Endodermal cell (in vitro differentiated cells): ENCODE data around the gene ZNF768. TPM values are rescaled to one million over a fixed set of nuclear protein-coding genes. Genes with fewer than 3 reads are reported as not detected.

ENCODE experiments used
- DNase-seq: peaks from one replicate; pipeline ENCODE4 v3.0.0-alpha.2; 2017
- H3K27ac ChIP-seq: 2 replicates; pipeline ENCODE4 v1.5.1; 2013; ENCODE audit warnings: mild to moderate bottlenecking, low read depth, low read length, moderate library complexity
- H3K27me3 ChIP-seq: 2 replicates; pipeline ENCODE4 v1.6.1; 2013; ENCODE audit warnings: mild to moderate bottlenecking, low read length, moderate library complexity; ENCODE audit not compliant: insufficient read depth, control insufficient read depth, poor library complexity, severe bottlenecking
- H3K36me3 ChIP-seq: 2 replicates; pipeline ENCODE4 v1.7.0; 2013; ENCODE audit warnings: mild to moderate bottlenecking, low read length, moderate library complexity; ENCODE audit not compliant: control insufficient read depth, insufficient read depth
- H3K4me1 ChIP-seq: one replicate; pipeline ENCODE4 v1.7.0; 2013; ENCODE audit warnings: low read length; ENCODE audit not compliant: control insufficient read depth, insufficient read depth
- H3K4me3 ChIP-seq: 2 replicates; pipeline ENCODE4 v1.5.1; 2013; ENCODE audit warnings: mild to moderate bottlenecking, low read length, moderate library complexity
- H3K9ac ChIP-seq: 2 replicates; pipeline ENCODE4 v1.6.1; 2013; ENCODE audit warnings: mild to moderate bottlenecking, low read length, moderate library complexity; ENCODE audit not compliant: poor library complexity, severe bottlenecking; ENCODE audit errors: extremely low read depth
- H3K9me3 ChIP-seq: 2 replicates; pipeline ENCODE4 v1.6.1; 2013; ENCODE audit warnings: mild to moderate bottlenecking, low read length, moderate library complexity; ENCODE audit not compliant: control insufficient read depth
- H3K27ac Mint-ChIP-seq: 2 replicates; pipeline ENCODE4 v1.8.0; 2020; ENCODE audit warnings: mixed read lengths
- H3K27me3 Mint-ChIP-seq: 2 replicates; pipeline ENCODE4 v1.8.0; 2021; ENCODE audit warnings: mild to moderate bottlenecking, mixed read lengths; ENCODE audit not compliant: insufficient read depth
- H3K36me3 Mint-ChIP-seq: 2 replicates; pipeline ENCODE4 v1.8.0; 2020; ENCODE audit warnings: low read depth, mixed read lengths
- H3K4me1 Mint-ChIP-seq: 2 replicates; pipeline ENCODE4 v1.8.0; 2020; ENCODE audit warnings: mixed read lengths
- H3K4me3 Mint-ChIP-seq: 2 replicates; pipeline ENCODE4 v1.8.0; 2020; ENCODE audit warnings: mild to moderate bottlenecking, moderate library complexity, mixed read lengths
- H3K9me3 Mint-ChIP-seq: 2 replicates; pipeline ENCODE4 v1.8.0; 2020; ENCODE audit warnings: mild to moderate bottlenecking, mixed read lengths
- CTCF ChIP-seq: fragments of 200-600 bp; sonication (generic); conservative IDR thresholded peaks from 2 replicates; pipeline ENCODE4 v1.5.0; 2021; ENCODE audit warnings: antibody characterized with exemption, mild to moderate bottlenecking
- WGBS, 2 experiments: methylation state at CpG; one replicate each; pipeline versions ENCODE4 v1.1.5 to v1.1.7; 2013; ENCODE audit warnings: missing lambda C conversion rate in 2 of 2, mixed read lengths in 1 of 2; ENCODE audit not compliant: insufficient coverage in 1 of 2, insufficient read length in 1 of 2; 5-methylcytosine and 5-hydroxymethylcytosine counted together
- total RNA-seq, 2 donors: library from RNA; stranded (reverse); fragmentation: NEBNext Ultra II Directional in 1 of 2; extraction: Animal tissue kit (Norgen Biotek cat#: 25700) in 1 of 2; gene quantifications; 2 replicates in 1 of 2; 3 replicates in 1 of 2; pipeline ENCODE4 v1.2.1, GENCODE V29; 2021

Gene ZNF768
- total RNA-seq, 2 donors from 2014 or later = 47.0 to 59.2 TPM

GRCh38 chr16:30565984-30566383, 39.6 kb upstream of the ZNF768 start:
- no peak for DNase-seq
- no peaks in the 10 kb centered on the region for H3K36me3 ChIP-seq
- H3K4me3 ChIP-seq = no peak overlapping the region
- no peaks in the 10 kb centered on the region for H3K27me3 ChIP-seq
- no peaks in the 10 kb centered on the region for H3K9me3 Mint-ChIP-seq
- no peaks in the 10 kb centered on the region for H3K9me3 ChIP-seq
- H3K4me1 Mint-ChIP-seq = peaks cover 7% of the 10 kb centered on the region
- H3K27ac ChIP-seq = no peak overlapping the region
- H3K36me3 Mint-ChIP-seq = no peaks in the 10 kb centered on the region
- H3K27ac Mint-ChIP-seq = no peak overlapping the region
- 82 to 90% methylated on average over 7 to 8 of the region's 8 CpGs for WGBS, 2 experiments
- H3K9ac ChIP-seq = no peak overlapping the region
- H3K4me1 ChIP-seq = peaks cover 6% of the 10 kb centered on the region
- TF ChIP-seq CTCF = no peak
- no peak overlapping the region for H3K4me3 Mint-ChIP-seq
- H3K27me3 Mint-ChIP-seq = peaks cover 25% of the 10 kb centered on the region

- Mint-ChIP-seq H3K27me3 (peaks cover 27% of the 10 kb centered on the region), H3K27ac (no peak overlapping the region), H3K36me3 (no peaks in the 10 kb centered on the region), H3K4me3 (no peak overlapping the region), H3K4me1 (peaks cover 4% of the 10 kb centered on the region), H3K9me3 (no peaks in the 10 kb centered on the region)
- H3K4me1 ChIP-seq = peaks cover 6% of the 10 kb centered on the region
- DNase-seq = no peak
- H3K9ac ChIP-seq = no peak overlapping the region
- WGBS, 2 experiments = 81 to 83% methylated on average over 5 to 7 of the region's 7 CpGs
- H3K27ac ChIP-seq = no peak overlapping the region
- no peak for TF ChIP-seq CTCF
- H3K9me3 ChIP-seq = no peaks in the 10 kb centered on the region
- no peaks in the 10 kb centered on the region for H3K36me3 ChIP-seq
- no peaks in the 10 kb centered on the region for H3K27me3 ChIP-seq
- H3K4me3 ChIP-seq = no peak overlapping the region
These were observed 39.2 kb upstream of the ZNF768 start for GRCh38 chr16:30565526-30565925.

- no peak for DNase-seq
- TF ChIP-seq CTCF = no peak
- H3K27me3 Mint-ChIP-seq = peaks cover 24% of the 10 kb centered on the region
- H3K4me3 Mint-ChIP-seq = peak overlapping the region; percentile 58
- no peaks in the 10 kb centered on the region for H3K4me1 Mint-ChIP-seq
- WGBS, 2 experiments = 90 to 96% methylated on average over 10 to 14 of the region's 14 CpGs
- Histone ChIP-seq H3K4me3 (no peak overlapping the region), H3K9ac (no peak overlapping the region), H3K36me3 (no peaks in the 10 kb centered on the region), H3K27ac (no peak overlapping the region), H3K9me3 (no peaks in the 10 kb centered on the region), H3K4me1 (no peaks in the 10 kb centered on the region), H3K27me3 (no peaks in the 10 kb centered on the region)
- no peak overlapping the region for H3K27ac Mint-ChIP-seq
- H3K36me3 Mint-ChIP-seq = no peaks in the 10 kb centered on the region
- H3K9me3 Mint-ChIP-seq = no peaks in the 10 kb centered on the region
These were observed 35.7 kb upstream of the ZNF768 start for GRCh38 chr16:30562021-30562420.
